Measurements from ENCODE around the gene PPP3R1.

DNA sequence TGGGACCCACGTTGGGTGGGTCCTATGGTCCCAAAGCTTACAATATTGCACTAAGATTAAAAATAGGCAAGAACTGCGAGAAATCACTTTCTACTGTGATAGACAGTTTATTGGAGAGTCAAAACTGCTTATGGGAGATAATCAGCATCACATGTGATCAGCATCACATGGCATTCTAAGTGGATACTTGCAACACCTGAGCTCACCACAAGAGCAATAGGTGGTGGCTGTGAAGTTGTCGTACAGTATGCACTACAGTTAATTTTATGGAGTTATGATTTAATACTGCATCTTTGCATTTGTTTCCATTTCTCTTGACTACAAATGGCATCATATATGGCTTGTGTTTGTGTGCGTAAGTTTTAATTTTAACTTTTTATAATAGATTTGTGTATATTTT lies 83.0 kb downstream of the PPP3R1 start:
- TF ChIP-seq CTCF (IDR thresholded peaks at IDR 0.05) (no peak), POLR2A (IDR thresholded peaks at IDR 0.05) (no peak), POLR2AphosphoS5 (IDR thresholded peaks at IDR 0.05) (no peak)
